CD4-positive, CD25-positive, alpha-beta regulatory T cell (primary cell): ENCODE measurements around the gene TET3. TPM values are rescaled to one million over a fixed set of nuclear protein-coding genes. Genes with fewer than 3 reads are reported as not detected.

Experiments
- ATAC-seq, 2 donors: fragments of 150-1000 bp; cut with Tn5 transposase; one replicate each; pipeline ENCODE4 v1.10.0; 2021; ENCODE audit warnings: low read depth in 2 of 2, moderate number of reproducible peaks in 2 of 2, moderate library complexity in 1 of 2
- DNase-seq, 3 donors: peaks; one replicate each; pipeline versions ENCODE4 v3.0.0 to v3.0.0-alpha.2; 2012 to 2022; ENCODE audit warnings: mixed read lengths in 1 of 3
- H3K27ac ChIP-seq: one replicate; pipeline ENCODE4 v1.7.0; 2013; ENCODE audit warnings: mild to moderate bottlenecking, low read length; ENCODE audit not compliant: insufficient read depth, poor library complexity, severe bottlenecking
- H3K27me3 ChIP-seq: one replicate; pipeline ENCODE4 v1.7.0; 2013; ENCODE audit warnings: low read length; ENCODE audit not compliant: control insufficient read depth, insufficient read depth
- H3K36me3 ChIP-seq: one replicate; pipeline ENCODE4 v1.7.0; 2013; ENCODE audit warnings: mild to moderate bottlenecking, low read length, moderate library complexity; ENCODE audit not compliant: control insufficient read depth, insufficient read depth
- H3K4me1 ChIP-seq: 2 replicates; pipeline ENCODE4 v1.7.0; 2013; ENCODE audit warnings: mild to moderate bottlenecking, low read length; ENCODE audit not compliant: insufficient read depth, control insufficient read depth, poor library complexity, severe bottlenecking
- H3K4me3 ChIP-seq: one replicate; pipeline ENCODE4 v1.7.0; 2013; ENCODE audit warnings: low read depth, mild to moderate bottlenecking, low read length, moderate library complexity
- H3K9me3 ChIP-seq, 2 experiments: 1 replicate in 1 of 2; 2 replicates in 1 of 2; pipeline ENCODE4 v1.7.0; 2013; ENCODE audit warnings: low read length in 2 of 2, mild to moderate bottlenecking in 1 of 2, moderate library complexity in 1 of 2; ENCODE audit not compliant: control insufficient read depth in 2 of 2
- H3K27ac Mint-ChIP-seq, 3 donors: one replicate each; pipeline ENCODE4 v1.8.0; 2020 to 2022; ENCODE audit warnings: mild to moderate bottlenecking in 3 of 3, mixed read lengths in 3 of 3, moderate library complexity in 2 of 3
- H3K27me3 Mint-ChIP-seq: one replicate; pipeline ENCODE4 v1.8.0; 2022; ENCODE audit warnings: mild to moderate bottlenecking, mixed read lengths
- H3K36me3 Mint-ChIP-seq: one replicate; pipeline ENCODE4 v1.8.0; 2020; ENCODE audit warnings: mixed read lengths
- H3K4me1 Mint-ChIP-seq, 4 donors: one replicate each; pipeline ENCODE4 v1.8.0; 2020 to 2022; ENCODE audit warnings: mixed read lengths in 4 of 4, mild to moderate bottlenecking in 1 of 4
- H3K4me3 Mint-ChIP-seq, 4 donors: one replicate each; pipeline ENCODE4 v1.8.0; 2020 to 2022; ENCODE audit warnings: mild to moderate bottlenecking in 4 of 4, mixed read lengths in 4 of 4, moderate library complexity in 3 of 4
- H3K9me3 Mint-ChIP-seq, 7 donors: one replicate each; pipeline ENCODE4 v1.8.0; 2020 to 2022; ENCODE audit warnings: mixed read lengths in 7 of 7, mild to moderate bottlenecking in 3 of 7, moderate library complexity in 2 of 7
- polyA plus RNA-seq, 4 donors: library from polyadenylated mRNA; unstranded; fragments of 300-500 nt; fragmentation: Illumina TruSeq; gene quantifications; one replicate each; pipeline ENCODE4 v1.2.3, GENCODE V29; 2021
- total RNA-seq: library from RNA; stranded (reverse); gene quantifications from one replicate; pipeline ENCODE4 v1.2.3, GENCODE V29; 2022

TET3 gene
- total and polyA plus RNA-seq, 5 donors from 2014 or later, result 0.22 to 26.3 (median 0.30) TPM

GRCh38 chr2:73983322-73984202, 1.1 kb upstream of the TET3 start:
- no peak for ATAC-seq
- H3K27ac Mint-ChIP-seq, result peak overlapping the region; percentile 86 to 92 (median 89)
- H3K4me1 Mint-ChIP-seq, result peaks cover 26 to 83% (median 68%) of the 10 kb centered on the region in 4 donors
- Histone ChIP-seq H3K9me3 (no peaks in the 10 kb centered on the region), H3K27me3 (no peaks in the 10 kb centered on the region), H3K4me1 (peaks cover 75% of the 10 kb centered on the region), H3K4me3 (no peak overlapping the region), H3K27ac (peak overlapping the region; percentile 63), H3K36me3 (no peaks in the 10 kb centered on the region)
- DNase-seq, result no peak
- peak overlapping the region; percentile 74 to 90 (median 84) for H3K4me3 Mint-ChIP-seq
- no peaks in the 10 kb centered on the region for H3K9me3 Mint-ChIP-seq
- peaks cover 2% of the 10 kb centered on the region for H3K36me3 Mint-ChIP-seq
- H3K27me3 Mint-ChIP-seq, result no peaks in the 10 kb centered on the region

GRCh38 chr2:73984922-73985307, 205 bp downstream of the TET3 start:
- H3K36me3 Mint-ChIP-seq, result peaks cover 8% of the 10 kb centered on the region
- H3K27ac Mint-ChIP-seq, result no peak overlapping the region
- Histone ChIP-seq H3K27ac (peak overlapping the region; percentile 5), H3K9me3 (no peaks in the 10 kb centered on the region), H3K4me1 (peaks cover 75% of the 10 kb centered on the region), H3K27me3 (no peaks in the 10 kb centered on the region), H3K4me3 (no peak overlapping the region), H3K36me3 (no peaks in the 10 kb centered on the region)
- H3K4me3 Mint-ChIP-seq, result no peak overlapping the region
- no peaks in the 10 kb centered on the region for H3K9me3 Mint-ChIP-seq
- no peaks in the 10 kb centered on the region for H3K27me3 Mint-ChIP-seq
- ATAC-seq (peak; percentile 13 to 27), DNase-seq (peak in 2 of 3 donors; percentile 68 to 69)
- H3K4me1 Mint-ChIP-seq, result peaks cover 35 to 83% (median 62%) of the 10 kb centered on the region in 4 donors

DNA sequence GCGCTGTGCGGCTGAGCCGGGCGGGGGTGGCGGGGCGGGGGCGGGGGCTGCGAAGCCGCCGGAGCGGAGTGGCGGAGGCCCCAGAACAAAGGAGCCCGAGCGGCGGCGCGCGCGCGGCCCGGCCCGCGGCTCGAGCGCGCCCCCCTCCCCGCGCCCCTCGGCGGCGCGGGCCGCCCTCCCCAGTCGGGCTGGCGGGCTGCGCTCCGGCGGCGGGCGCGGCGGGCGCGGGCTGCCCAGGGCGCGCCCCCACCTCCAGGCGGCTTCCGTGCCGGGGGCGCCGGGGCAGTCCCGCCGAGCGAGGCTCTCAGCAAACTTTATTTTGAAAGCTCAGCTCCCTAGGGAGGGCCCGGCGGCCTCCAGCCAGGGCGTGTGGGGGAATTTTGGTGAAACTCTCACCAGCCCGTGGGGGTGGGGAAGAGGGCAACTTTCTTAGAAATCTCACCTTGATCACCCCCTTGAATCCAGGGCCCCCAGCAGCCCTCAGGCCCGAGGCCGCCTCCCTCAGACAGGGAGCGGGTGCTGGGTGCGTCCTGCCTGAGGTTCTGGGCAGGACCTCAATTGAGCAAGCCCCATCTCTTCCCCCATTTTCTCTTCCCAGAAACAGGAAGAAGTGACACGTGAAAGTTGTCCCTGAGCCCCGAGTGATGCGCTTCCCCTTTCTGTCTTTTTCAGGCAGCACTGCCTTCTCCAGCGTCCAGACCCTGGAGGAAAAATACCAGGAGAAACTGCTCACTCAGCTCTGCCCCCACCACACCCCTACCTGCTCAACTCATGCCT, 786 bp downstream of the TET3 start:
- Histone ChIP-seq H3K4me3 (peak overlapping the region; percentile 76), H3K27ac (peak overlapping the region; percentile 80), H3K27me3 (no peaks in the 10 kb centered on the region), H3K9me3 (no peaks in the 10 kb centered on the region), H3K4me1 (peaks cover 74% of the 10 kb centered on the region), H3K36me3 (no peaks in the 10 kb centered on the region)
- H3K27ac Mint-ChIP-seq, result peak overlapping the region; percentile 90 to 93 (median 92)
- peaks cover 35 to 83% (median 62%) of the 10 kb centered on the region in 4 donors for H3K4me1 Mint-ChIP-seq
- H3K4me3 Mint-ChIP-seq, result peak overlapping the region; percentile 89 to 92 (median 90)
- H3K27me3 Mint-ChIP-seq, result no peaks in the 10 kb centered on the region
- peaks cover 0 to under 1% (median 0%) of the 10 kb centered on the region in 7 donors for H3K9me3 Mint-ChIP-seq
- H3K36me3 Mint-ChIP-seq, result peaks cover 13% of the 10 kb centered on the region
- ATAC-seq, result peak; percentile 23 to 28
- peak in 2 of 3 donors; percentile 41 to 64 for DNase-seq

DNA sequence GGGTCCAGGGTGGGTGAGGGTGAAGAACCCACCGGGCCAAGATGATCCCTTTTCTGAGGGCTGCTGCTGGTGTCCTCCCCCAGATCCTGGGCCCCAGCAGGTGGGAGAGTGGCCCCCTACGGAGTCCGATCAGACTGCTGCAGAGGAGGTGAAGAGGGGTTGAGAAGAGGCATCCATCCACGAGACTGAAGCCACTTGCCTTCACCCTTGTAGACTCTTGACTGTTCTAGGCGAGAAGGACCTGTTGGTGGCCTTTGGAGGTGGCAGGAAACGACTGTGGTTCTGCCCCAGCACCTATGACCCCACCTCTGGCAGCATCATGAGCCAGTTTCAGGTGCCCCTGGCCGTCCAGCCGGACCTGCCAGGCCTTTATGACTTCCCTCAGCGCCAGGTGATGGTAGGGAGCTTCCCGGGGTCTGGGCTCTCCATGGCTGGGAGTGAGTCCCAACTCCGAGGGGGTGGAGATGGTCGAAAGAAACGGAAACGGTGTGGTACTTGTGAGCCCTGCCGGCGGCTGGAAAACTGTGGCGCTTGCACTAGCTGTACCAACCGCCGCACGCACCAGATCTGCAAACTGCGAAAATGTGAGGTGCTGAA, 1.5 kb downstream of the TET3 start:
- Mint-ChIP-seq H3K4me1 (peaks cover 31 to 79% (median 60%) of the 10 kb centered on the region in 4 donors), H3K36me3 (peaks cover 18% of the 10 kb centered on the region), H3K27ac (peak overlapping the region; percentile 90 to 93 (median 92)), H3K9me3 (peaks cover 0 to 4% (median 0%) of the 10 kb centered on the region in 7 donors), H3K27me3 (no peaks in the 10 kb centered on the region), H3K4me3 (peak overlapping the region; percentile 89 to 92 (median 90))
- Histone ChIP-seq H3K27ac (peak overlapping the region; percentile 80), H3K36me3 (no peaks in the 10 kb centered on the region), H3K27me3 (no peaks in the 10 kb centered on the region), H3K4me1 (peaks cover 67% of the 10 kb centered on the region), H3K9me3 (no peaks in the 10 kb centered on the region), H3K4me3 (peak overlapping the region; percentile 76)
- DNase-seq, result peak in 1 of 3 donors; percentile 74
- peak; percentile 16 to 32 for ATAC-seq

GRCh38 chr2:73987109-73987947, 2.6 kb downstream of the TET3 start:
- H3K36me3 ChIP-seq, result peaks cover 3% of the 10 kb centered on the region
- peak overlapping the region; percentile 80 for H3K27ac ChIP-seq
- peak overlapping the region in 2 of 3 donors; percentile 90 to 92 for H3K27ac Mint-ChIP-seq
- H3K27me3 Mint-ChIP-seq, result no peaks in the 10 kb centered on the region
- H3K4me3 ChIP-seq, result peak overlapping the region; percentile 76
- peaks cover 27 to 75% (median 57%) of the 10 kb centered on the region in 4 donors for H3K4me1 Mint-ChIP-seq
- H3K36me3 Mint-ChIP-seq, result peaks cover 23% of the 10 kb centered on the region
- peak overlapping the region; percentile 89 to 92 (median 90) for H3K4me3 Mint-ChIP-seq
- DNase-seq, result peak in 1 of 3 donors; percentile 62
- H3K9me3 Mint-ChIP-seq, result peaks cover 0 to 8% (median 4%) of the 10 kb centered on the region in 7 donors
- ATAC-seq, result peak; percentile 42 to 55
- H3K4me1 ChIP-seq, result peaks cover 58% of the 10 kb centered on the region
- peaks cover 0 to 4% of the 10 kb centered on the region in 2 experiments for H3K9me3 ChIP-seq
- no peaks in the 10 kb centered on the region for H3K27me3 ChIP-seq

GRCh38 chr2:73987948-73988700, 3.4 kb downstream of the TET3 start:
- ATAC-seq (no peak), DNase-seq (peak in 1 of 3 donors; percentile 20)
- peak overlapping the region; percentile 50 to 92 (median 90) for H3K27ac Mint-ChIP-seq
- peaks cover 27 to 75% (median 55%) of the 10 kb centered on the region in 4 donors for H3K4me1 Mint-ChIP-seq
- Histone ChIP-seq H3K4me1 (peaks cover 62% of the 10 kb centered on the region), H3K27ac (peak overlapping the region; percentile 80), H3K27me3 (no peaks in the 10 kb centered on the region), H3K36me3 (peaks cover 3% of the 10 kb centered on the region), H3K9me3 (peaks cover 0 to 4% of the 10 kb centered on the region in 2 experiments), H3K4me3 (peak overlapping the region; percentile 76)
- H3K4me3 Mint-ChIP-seq, result peak overlapping the region; percentile 89 to 92 (median 90)
- peaks cover 27% of the 10 kb centered on the region for H3K36me3 Mint-ChIP-seq
- peaks cover 0 to 8% (median 4%) of the 10 kb centered on the region in 7 donors for H3K9me3 Mint-ChIP-seq
- no peaks in the 10 kb centered on the region for H3K27me3 Mint-ChIP-seq
